ENCODE measurements around the gene SDR42E1. TPM values are rescaled to one million over a fixed set of nuclear protein-coding genes. Genes with fewer than 3 reads are reported as not detected.

SDR42E1 gene
- total RNA-seq, 1 experiment from 2014 or later = not detected

Other genes with a start within 250 kb of the SDR42E1 start
- 0.03 and 0.08 TPM in 2 replicates for gene PLCG2, start 232.2 kb downstream of the SDR42E1 start, total RNA-seq (2014; rRNA removed; shearing (Covaris generic))
- 2.0 TPM in 1 of 2 replicates, not detected in the other for gene HSD17B2, start 23.8 kb upstream of the SDR42E1 start, total RNA-seq (2014; rRNA removed; shearing (Covaris generic))
- 55.4 and 69.9 TPM in 2 replicates for gene MPHOSPH6, start 158.8 kb upstream of the SDR42E1 start, total RNA-seq (2014; rRNA removed; shearing (Covaris generic))

Data from SJSA1 (cell line).